GM18511 (cell line): ENCODE measurements around the gene LRCH4.

ENCODE experiments used
- ATAC-seq: cut with Tn5 transposase; IDR thresholded peaks from one replicate; pipeline ENCODE4 v1.9.1; 2021; ENCODE audit warnings: mild to moderate bottlenecking, moderate library complexity; ENCODE audit not compliant: unreplicated experiment

The LRCH4 gene

GRCh38 chr7:100583132-100584053 is 2.5 kb downstream of the LRCH4 start:
- ATAC-seq = no peak

- ATAC-seq = no peak
These were observed 3.3 kb downstream of the LRCH4 start for GRCh38 chr7:100582650-100583049.

GRCh38 chr7:100582041-100582579 is 3.8 kb downstream of the LRCH4 start:
- no peak for ATAC-seq

DNA sequence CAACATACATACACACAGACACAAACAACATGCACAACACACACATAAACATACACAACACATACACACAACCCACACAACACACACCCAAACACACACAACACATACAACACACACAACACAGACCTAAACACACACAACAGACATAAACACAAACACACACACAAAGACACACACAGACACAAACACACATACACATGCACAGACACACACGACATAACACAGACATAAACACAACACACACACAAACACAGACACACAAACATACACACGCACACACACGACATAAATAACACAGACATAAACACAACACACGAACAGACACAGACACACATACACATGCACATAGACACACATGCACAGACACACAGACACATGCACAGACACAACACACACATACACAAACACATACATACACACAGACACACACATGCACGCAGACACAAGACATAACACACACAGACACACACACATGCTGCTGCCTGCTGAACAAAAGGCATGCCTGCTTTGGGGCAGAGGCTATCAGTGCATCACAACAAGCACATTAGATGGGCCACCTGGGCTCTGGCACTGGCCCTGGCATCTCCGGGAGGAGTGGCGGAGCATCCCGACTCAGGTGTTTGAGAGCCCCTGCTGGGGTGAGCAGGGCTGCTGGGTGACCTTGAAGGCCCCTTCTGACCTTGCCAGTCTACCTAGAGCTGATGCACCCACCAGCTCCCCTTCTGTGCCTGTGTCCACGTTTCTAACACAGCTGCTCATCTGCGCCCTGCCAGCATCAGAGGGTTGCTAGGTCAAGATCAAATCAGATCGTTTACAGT is 5.3 kb downstream of the LRCH4 start:
- no peak for ATAC-seq

GRCh38 chr7:100578246-100579183 is 7.4 kb downstream of the LRCH4 start:
- no peak for ATAC-seq

DNA sequence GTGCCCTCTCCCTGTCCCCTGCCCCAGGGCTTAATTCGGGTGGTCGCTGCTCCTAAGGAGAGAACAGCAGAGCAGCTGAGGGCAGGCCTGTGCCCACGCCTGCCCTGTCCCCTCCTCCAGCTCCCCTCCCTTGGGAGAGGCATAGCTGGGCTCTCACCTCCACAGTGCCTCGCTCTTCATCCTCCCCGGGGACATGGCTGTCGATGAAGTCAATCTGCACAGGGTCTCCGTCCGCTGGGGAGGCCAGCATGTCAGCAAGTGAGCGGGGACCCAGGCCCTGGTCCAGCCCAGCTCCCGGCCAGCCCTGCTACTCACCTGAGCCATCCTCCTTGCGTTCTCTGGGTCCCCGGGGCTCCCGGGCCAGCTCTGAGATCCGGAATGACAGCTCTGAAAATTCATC is 8.4 kb downstream of the LRCH4 start:
- ATAC-seq = no peak

DNA sequence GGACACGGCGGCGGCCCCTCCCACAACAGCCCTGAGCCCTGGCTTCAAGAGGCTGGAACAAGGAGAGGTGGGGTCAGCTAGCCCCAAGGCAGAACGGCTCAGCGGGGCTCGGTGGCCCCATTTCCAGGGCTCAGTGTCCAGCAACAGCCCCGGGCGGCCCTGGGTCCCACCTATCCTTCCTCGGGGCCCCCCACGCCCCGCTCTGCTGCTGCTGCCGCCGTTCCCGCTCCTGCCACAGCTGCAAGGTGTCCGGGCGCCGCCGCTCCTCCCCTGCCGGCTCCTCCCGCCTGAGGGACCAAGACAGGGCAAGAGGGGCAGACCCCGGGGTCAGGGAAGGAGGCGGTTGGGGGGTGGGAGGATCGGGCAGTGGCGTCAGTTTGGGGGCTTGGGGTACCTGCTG is 8.8 kb downstream of the LRCH4 start:
- no peak for ATAC-seq

- no peak for ATAC-seq
These were observed 9.4 kb downstream of the LRCH4 start for GRCh38 chr7:100576384-100576993.

GRCh38 chr7:100575746-100576383 is 10.1 kb downstream of the LRCH4 start:
- ATAC-seq = no peak

- ATAC-seq = no peak
These were observed 10.7 kb downstream of the LRCH4 start for GRCh38 chr7:100575206-100575631.

- no peak for ATAC-seq
These were observed 11.3 kb downstream of the LRCH4 start for GRCh38 chr7:100574362-100575205.

DNA sequence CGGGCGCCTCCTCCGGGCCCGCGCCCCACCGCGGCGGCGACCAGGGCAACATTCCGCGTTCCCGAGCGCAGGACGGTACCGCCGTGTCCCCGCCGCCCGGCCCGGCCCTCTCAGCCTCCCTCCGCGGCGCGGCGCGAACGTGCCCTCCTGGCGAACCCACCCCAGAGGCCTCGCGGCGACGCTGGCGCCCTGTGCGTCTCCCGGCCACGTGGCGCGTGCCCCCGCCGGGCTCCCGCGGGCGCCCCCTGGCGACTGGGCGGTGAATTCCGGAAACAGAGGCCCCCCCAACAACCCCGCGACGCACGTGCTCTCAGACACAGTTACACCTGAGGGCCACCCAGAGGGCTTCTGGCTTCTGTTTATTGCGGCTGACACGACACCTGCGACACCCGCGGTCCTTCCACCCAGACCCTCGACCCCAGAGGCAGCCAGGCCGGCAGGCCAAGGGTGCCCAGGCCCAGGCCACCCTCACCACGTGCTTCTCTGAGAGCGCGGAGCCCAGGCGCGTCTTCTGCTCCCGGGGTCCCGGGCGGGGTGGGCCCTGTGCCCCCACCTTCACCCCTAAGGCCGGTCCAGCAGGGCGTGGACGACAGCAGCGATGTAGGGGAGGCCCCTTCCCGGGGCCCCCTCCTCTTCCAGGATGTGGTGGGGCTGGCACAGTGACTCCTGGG is 12.1 kb downstream of the LRCH4 start, which contains the start of gene SAP25:
Gene SAP25 (minus strand): TSS at position 210 of the 671 bp plus-strand sequence. CDS start 158 bp downstream, at position 52.
- no peak for ATAC-seq

- no peak for ATAC-seq
These were observed 12.8 kb downstream of the LRCH4 start for GRCh38 chr7:100572949-100573675.

GRCh38 chr7:100572281-100572948 is 13.5 kb downstream of the LRCH4 start:
- ATAC-seq = no peak

DNA sequence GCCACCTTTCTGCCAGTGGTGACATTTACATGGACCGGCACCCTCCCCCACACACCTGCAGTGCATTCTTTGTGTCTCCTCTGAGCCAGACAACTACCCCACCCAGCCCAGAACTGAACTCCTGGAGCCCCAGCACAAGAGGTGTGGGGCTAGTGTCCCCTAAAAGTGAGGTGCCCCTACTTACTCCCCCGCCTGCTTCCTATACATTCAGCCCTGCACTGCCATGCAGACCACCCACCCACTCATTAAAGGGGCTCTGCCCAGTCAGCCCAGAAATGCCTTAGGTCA is 14.2 kb downstream of the LRCH4 start:
- no peak for ATAC-seq

DNA sequence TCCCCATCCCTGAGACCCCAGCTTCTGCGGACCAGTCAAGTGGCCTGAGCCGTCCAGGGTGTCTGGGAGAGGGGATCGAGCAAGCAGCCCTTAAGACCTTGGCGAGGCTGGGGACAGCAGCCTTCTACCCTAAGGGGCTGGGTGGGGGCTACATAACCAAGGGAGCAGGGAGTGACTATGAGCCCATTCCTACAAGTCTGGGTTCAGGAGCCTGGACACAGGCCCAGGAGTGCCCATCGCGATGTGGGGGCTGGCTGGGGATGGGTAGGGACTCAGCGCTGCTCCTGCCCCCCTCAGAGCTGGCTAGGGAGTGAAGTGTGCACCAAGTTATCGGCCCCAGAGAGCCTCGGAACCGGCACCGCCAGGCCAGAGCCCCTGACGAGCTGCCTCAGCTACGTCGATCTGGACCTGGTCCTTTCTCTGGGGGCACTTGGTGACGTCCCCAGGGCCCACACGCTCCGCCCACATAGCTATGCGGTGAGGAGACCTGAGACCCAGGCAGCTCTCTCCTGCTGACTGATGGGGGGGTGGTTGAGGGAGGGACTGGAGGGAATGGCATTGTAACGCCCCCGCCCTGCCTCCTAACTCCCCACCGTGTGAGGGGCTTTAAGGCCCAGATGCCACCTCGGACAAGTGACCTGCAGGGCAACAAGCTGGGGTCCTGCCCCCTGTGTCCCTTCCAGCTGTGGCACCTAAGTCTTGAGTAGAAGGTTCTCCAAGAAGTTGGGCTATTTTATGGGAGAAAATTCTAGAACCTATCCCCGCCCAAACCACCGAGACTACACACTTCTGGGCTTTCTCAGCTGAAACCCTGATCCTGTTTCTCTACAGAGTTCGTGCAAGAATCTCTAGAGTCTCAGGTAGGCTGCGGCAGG is 14.7 kb downstream of the LRCH4 start:
- ATAC-seq = no peak
